Adipose tissue (tissue), 3 donors: ENCODE data around the gene BTBD16. TPM values are rescaled to one million over a fixed set of nuclear protein-coding genes. Genes with fewer than 3 reads are reported as not detected.

Experiments used
- H3K27ac ChIP-seq: one replicate; pipeline ENCODE4 v1.5.1; 2013; ENCODE audit warnings: low read depth, low read length
- WGBS, 3 donors: extraction: QIAGEN DNeasy Blood & Tissue Kit; methylation state at CpG; one replicate each; pipeline ENCODE4 v1.1.7; 2013; 5-methylcytosine and 5-hydroxymethylcytosine counted together
- polyA plus RNA-seq, 3 donors: library from polyadenylated mRNA; stranded (reverse); fragments of 200-250 nt; gene quantifications; one replicate each; pipeline ENCODE4 v1.2.3, GENCODE V29; 2013
- donor health status: healthy with polysubstance abuse.
- donor health status: Bipolar disorder and iron deficiency.
- donor health status: healthy.

The BTBD16 gene
- polyA plus RNA-seq, 3 donors, result 0.04 to 0.34 (median 0.07) TPM

- WGBS, 3 donors, result 83 to 85% (median 85%) methylated on average over 6 of the region's 6 CpGs
- no peak overlapping the region for H3K27ac ChIP-seq
These were observed 17.2 kb downstream of the BTBD16 start for GRCh38 chr10:122288262-122288661.

- WGBS, 3 donors, result 67 to 88% (median 86%) methylated on average over 3 of the region's 3 CpGs
- no peak overlapping the region for H3K27ac ChIP-seq
These were observed 17.8 kb downstream of the BTBD16 start for GRCh38 chr10:122288917-122289316.

GRCh38 chr10:122290334-122290733 is 19.2 kb downstream of the BTBD16 start:
- no peak overlapping the region for H3K27ac ChIP-seq
- 63 to 82% (median 63%) methylated on average over 7 of the region's 7 CpGs for WGBS, 3 donors

- 87 to 91% (median 90%) methylated on average over 13 of the region's 13 CpGs for WGBS, 3 donors
- no peak overlapping the region for H3K27ac ChIP-seq
These were observed 19.9 kb downstream of the BTBD16 start for GRCh38 chr10:122290833-122291532.

GRCh38 chr10:122291739-122292138 is 20.6 kb downstream of the BTBD16 start:
- 92 to 93% (median 92%) methylated on average over 5 of the region's 5 CpGs for WGBS, 3 donors
- H3K27ac ChIP-seq, result no peak overlapping the region

GRCh38 chr10:122292376-122292775 is 21.3 kb downstream of the BTBD16 start:
- no peak overlapping the region for H3K27ac ChIP-seq
- 79 to 86% (median 81%) methylated on average over 3 of the region's 3 CpGs for WGBS, 3 donors

GRCh38 chr10:122293156-122293960 is 22.3 kb downstream of the BTBD16 start:
- 81 to 83% (median 81%) methylated on average over 10 of the region's 10 CpGs for WGBS, 3 donors
- no peak overlapping the region for H3K27ac ChIP-seq

GRCh38 chr10:122293961-122294380 is 22.9 kb downstream of the BTBD16 start:
- 67 to 83% (median 82%) methylated on average over 4 of the region's 4 CpGs for WGBS, 3 donors
- no peak overlapping the region for H3K27ac ChIP-seq

- H3K27ac ChIP-seq, result no peak overlapping the region
- 84 to 94% (median 87%) methylated on average over 12 of the region's 12 CpGs for WGBS, 3 donors
These were observed 23.7 kb downstream of the BTBD16 start for GRCh38 chr10:122294511-122295450.

- 87 to 93% (median 92%) methylated on average over 4 of the region's 4 CpGs for WGBS, 3 donors
- H3K27ac ChIP-seq, result no peak overlapping the region
These were observed 24.3 kb downstream of the BTBD16 start for GRCh38 chr10:122295451-122295809.

- H3K27ac ChIP-seq, result no peak overlapping the region
- 66 to 84% (median 80%) methylated on average over 8 of the region's 8 CpGs for WGBS, 3 donors
These were observed 25.4 kb downstream of the BTBD16 start for GRCh38 chr10:122296363-122297120.

- 84 to 91% (median 88%) methylated on average over 8 of the region's 8 CpGs for WGBS, 3 donors
- no peak overlapping the region for H3K27ac ChIP-seq
These were observed 26.5 kb downstream of the BTBD16 start for GRCh38 chr10:122297583-122297982.

GRCh38 chr10:122298206-122298597 is 27.1 kb downstream of the BTBD16 start:
- H3K27ac ChIP-seq, result no peak overlapping the region
- WGBS, 3 donors, result 59 to 90% (median 88%) methylated on average over 6 of the region's 6 CpGs

- WGBS, 3 donors, result 22 to 28% (median 24%) methylated on average over 15 of the region's 15 CpGs
- no peak overlapping the region for H3K27ac ChIP-seq
These were observed 27.7 kb downstream of the BTBD16 start for GRCh38 chr10:122298598-122299301.

- no peak overlapping the region for H3K27ac ChIP-seq
- WGBS, 3 donors, result 84 to 89% (median 88%) methylated on average over 14 of the region's 14 CpGs
These were observed 28.5 kb downstream of the BTBD16 start for GRCh38 chr10:122299423-122300075.

GRCh38 chr10:122301055-122301810 is 30.1 kb downstream of the BTBD16 start:
- H3K27ac ChIP-seq, result no peak overlapping the region
- 62 to 66% (median 66%) methylated on average over 12 of the region's 12 CpGs for WGBS, 3 donors
